Lower leg skin (tissue), 3 donors: ENCODE data around the gene SDHC.

Experiments
- POLR2A ChIP-seq, 2 donors: fragments of 450-650 bp; IDR thresholded peaks; one replicate each; pipeline ENCODE4 v1.6.1; 2016 to 2017; ENCODE audit warnings: antibody characterized with exemption in 2 of 2, mild to moderate bottlenecking in 1 of 2, moderate library complexity in 1 of 2
- TF ChIP-seq, protein P1 (sequence below), 3 donors: fragments of 450-650 bp; IDR thresholded peaks; one replicate each; pipeline ENCODE4 v1.5.1; 2016; ENCODE audit warnings: antibody characterized with exemption in 3 of 3, mild to moderate bottlenecking in 3 of 3, moderate library complexity in 2 of 3

DNA sequence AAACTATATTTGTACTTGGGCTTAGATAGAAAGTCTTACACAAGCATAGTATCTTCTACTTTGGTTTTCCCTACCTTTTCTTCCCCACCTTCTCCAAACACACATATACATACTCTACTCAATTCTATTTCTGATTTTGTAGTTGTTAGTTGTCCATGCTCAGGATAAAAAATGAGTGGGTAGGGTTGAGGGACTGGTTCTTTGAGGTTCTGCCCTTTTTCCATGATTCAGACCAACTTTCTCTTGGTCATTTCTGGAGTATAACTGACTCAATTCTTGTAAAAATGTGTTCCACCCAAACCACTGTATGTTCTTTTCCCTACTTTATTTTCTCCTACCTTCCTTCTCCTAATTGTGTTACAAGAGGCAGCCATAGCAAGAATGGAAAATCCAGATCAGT lies 50.2 kb downstream of the SDHC start:
- TF ChIP-seq POLR2A (IDR thresholded peaks at IDR 0.05) = no peak
- TF ChIP-seq, protein P1, sequence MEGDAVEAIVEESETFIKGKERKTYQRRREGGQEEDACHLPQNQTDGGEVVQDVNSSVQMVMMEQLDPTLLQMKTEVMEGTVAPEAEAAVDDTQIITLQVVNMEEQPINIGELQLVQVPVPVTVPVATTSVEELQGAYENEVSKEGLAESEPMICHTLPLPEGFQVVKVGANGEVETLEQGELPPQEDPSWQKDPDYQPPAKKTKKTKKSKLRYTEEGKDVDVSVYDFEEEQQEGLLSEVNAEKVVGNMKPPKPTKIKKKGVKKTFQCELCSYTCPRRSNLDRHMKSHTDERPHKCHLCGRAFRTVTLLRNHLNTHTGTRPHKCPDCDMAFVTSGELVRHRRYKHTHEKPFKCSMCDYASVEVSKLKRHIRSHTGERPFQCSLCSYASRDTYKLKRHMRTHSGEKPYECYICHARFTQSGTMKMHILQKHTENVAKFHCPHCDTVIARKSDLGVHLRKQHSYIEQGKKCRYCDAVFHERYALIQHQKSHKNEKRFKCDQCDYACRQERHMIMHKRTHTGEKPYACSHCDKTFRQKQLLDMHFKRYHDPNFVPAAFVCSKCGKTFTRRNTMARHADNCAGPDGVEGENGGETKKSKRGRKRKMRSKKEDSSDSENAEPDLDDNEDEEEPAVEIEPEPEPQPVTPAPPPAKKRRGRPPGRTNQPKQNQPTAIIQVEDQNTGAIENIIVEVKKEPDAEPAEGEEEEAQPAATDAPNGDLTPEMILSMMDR (IDR thresholded peaks at IDR 0.05) = no peak
